Fibroblast of gingiva (primary cell): ENCODE data around the gene FTHL17.

ENCODE experiments used
- DNase-seq: peaks from one replicate; pipeline ENCODE4 v3.0.0-alpha.2; 2011; ENCODE audit warnings: low read depth

The FTHL17 gene

DNA sequence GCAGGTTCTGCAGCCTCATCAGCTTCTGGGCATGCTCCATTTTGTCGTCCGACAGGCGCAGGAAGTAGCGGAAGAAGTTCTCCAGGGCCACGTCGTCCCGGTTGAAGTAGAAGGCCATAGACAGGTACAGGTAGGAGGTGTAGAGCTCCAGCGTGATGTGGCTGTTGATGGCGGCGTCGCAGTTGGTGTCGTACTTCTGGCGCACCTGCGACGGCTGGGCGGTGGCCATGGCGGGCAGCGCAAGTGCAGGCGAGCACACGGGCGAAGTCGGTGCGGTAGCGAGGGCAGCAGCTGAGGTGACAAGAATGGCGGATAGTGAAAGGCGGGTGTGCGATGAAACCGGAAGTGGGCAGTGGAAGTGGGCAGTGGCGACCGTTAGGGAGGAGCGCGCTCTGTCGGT, at the start of gene FTHL17:
FTHL17 (minus strand) TSS at position 317 of the 400 bp plus-strand sequence; CDS start at position 229, 88 bp downstream.
- no peak for DNase-seq

DNA sequence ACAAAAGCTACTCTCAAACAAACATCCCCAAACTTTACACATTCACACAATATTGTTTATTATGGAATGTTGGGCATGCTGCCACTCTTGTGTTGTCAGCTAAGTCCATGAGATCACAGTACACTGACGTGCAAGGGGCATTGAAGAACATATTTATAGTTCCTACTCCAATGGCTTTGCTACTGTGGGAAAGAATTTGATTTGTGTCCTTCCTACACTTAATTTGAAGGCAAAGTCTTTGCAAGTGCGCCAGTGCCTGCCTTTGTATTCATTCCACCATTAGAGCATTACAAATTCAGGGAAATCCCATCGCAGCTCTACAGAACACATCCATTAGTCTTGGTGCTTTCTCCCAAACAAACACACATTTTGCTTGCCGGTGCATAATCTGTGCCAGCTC, 45.4 kb upstream of the FTHL17 start:
- no peak for DNase-seq

DNA sequence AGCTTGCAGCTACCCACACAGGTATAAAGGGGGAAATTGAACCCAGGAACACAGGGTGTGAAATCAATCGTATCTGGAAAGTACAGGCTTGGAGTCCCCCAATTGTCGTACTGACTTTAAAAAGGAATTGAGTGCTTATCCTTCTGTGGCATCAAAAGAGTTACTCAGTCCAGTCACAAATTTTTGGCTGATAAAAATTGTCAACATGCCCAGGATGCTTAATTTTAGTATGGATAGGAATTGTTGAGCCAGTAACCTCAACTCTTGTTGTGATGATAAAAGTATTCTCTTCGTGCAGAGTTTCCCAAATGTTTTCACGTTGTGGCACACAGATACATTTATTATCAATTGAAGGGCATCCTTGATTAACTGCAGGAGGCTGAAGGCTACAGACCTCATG, 43.6 kb upstream of the FTHL17 start:
- DNase-seq: no peak

DNA sequence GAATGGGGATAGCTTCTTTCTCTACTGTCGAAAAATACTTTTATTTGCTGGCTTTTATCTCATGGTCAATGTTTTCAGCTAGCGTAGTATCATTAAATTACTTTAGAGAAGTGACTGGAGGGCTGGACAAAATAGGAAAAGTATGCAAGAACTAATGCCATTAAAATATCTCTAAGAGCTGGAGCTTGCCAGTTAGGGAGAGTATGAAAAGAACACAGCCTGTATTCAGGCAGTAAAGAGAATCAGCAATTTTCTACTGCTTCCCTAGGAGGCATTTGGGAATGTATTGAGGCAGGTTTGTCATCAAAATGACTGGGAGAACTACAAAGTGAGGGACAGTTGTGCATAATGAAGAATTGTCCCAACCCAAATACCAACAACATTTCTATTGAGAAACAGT, 43.0 kb upstream of the FTHL17 start:
- no peak for DNase-seq

DNA sequence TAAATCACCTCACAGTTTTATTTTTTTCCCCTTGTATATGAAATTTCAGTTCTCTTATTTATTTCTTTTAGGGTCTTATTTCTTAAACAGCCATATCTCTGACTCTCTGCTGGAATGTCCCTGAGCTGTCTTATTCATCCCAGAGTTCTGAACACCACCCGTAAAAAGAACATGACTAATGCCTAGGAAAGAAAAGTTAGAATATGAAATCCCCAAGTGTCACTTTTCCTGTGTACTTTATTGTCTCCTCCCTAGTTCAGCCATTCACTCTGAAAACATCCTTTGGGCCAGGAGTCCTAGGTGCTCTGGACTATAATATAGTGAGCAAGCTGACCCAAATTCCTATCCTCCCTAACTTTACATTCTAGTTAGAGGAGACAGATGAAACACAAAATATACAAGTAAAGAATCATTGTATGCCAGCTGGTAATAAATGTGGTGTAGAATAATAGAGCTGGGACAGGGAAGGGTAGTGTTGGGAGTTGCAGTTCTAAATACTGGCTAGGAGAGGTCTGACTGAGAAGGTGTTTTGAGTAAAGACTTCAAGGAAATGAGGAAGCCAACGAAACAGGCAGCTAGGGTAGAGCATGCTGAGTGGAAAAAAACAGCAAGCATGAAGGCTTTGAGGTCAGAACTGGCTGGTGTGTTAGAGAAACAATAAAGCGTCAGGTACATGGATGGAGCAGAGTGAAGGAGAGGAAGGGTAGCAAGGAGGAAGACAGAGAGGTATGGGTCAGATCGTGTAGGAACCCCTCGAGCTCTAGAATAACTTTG, 40.6 kb upstream of the FTHL17 start:
- no peak for DNase-seq

DNA sequence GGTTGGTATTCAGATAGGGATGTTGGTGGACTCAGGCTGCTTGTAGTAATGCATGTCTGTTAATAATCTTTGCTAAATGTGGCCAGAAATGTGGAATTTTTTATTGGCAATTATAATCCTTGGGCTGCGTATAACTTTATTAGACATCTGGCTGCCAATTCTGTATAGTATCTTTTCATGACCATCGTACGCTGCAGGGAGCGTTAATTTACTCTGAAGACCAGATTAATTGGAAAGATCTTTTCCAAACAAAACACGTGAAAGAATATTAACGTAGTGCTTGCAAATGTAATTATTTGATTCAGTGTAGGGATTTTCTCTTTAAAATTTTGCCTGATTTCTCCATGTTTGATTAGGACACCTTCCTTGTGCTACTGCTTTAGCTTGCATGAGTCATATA, 38.8 kb upstream of the FTHL17 start:
- no peak for DNase-seq

DNA sequence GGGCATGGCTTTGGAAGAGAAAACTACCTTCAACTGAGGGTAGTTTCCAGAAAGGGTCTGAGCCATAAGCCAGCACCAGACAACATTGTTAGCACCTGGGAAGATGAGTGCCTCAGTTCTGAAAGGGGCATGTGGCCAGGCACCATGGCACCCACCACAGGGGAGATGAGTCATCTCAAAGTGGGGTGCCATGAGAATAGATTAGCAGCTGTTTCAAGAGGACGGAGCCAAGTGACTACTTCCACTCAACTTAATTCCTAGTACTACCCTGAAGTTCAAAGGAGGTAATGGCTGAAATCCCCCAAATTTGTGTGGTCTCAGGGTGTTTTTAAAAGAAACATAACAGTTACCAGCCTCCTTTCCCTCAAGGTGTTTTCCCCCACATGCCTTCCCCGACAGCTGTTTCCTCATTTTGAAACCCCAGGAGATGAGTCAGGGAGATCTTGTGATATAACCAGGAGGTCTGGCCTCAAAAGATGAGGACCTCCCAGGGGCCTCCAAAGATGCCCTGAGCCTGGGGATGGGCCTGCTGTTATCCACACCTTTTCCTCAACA, 27.8 kb upstream of the FTHL17 start:
- DNase-seq: no peak

DNA sequence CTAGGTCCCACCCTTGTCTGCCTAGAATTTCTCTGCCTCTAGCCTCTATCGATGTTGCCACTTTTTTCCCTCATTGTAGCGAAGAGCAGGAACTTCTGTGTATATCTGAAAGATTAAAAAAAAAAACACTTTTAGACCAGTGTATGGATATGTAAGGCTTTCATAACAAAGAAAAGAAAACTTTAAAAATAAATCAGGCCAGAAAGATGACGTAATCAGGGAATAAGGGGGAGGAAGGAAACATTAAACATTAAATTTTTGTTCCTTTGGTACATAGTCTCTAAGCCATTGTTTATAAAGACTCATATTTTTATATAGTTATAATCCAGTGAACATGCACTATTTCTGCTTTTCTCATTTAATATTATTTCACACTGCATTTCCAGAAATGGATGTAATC, 26.2 kb upstream of the FTHL17 start:
- DNase-seq: no peak

DNA sequence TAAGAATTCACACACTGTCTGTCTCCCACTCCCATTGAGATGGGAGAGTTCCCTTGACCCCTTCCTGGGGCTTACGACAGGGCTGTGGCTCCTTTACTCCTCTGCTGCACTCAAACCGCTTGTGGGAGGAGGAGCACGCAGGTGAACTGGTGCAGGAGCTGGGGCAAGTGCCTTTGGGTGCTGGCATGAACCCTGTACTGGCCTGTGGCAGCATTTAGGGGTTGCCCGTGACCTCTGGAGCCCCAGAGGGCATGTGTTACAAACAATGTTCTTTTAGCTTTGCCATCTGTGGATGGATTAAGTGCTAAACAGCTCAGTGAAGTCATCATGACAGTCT, 21.8 kb upstream of the FTHL17 start:
- no peak for DNase-seq

DNA sequence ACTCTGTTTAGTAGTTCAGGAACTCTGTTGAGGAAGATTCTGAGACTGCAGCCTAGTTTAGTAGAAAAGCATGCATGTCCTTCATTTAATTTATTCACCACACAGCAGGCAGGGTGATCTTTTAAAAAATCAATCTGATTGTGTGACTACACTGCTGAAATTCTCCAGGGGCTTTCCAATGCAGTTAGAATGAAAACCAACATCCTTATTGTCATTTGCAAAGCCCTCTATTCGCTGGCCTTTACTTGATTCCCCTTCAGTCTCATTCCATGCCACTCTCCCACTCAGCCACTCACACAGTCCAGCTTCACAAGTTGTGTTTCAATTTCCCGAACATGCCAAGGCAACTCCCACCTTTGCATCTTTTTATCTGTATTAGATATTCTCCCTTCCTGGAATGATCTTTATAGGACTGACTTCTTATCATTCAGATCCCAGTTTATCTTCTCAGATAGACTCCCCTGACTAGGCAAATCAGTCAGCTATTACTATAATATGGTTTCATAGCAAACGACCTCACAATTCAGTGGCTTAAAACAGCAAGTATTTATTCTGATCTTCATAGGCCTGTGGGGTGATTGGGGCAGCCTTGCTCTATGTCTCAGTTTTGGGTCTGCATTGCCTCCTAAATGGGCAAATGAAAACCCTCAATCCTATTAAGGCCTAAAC, 21.3 kb upstream of the FTHL17 start:
- no peak for DNase-seq

DNA sequence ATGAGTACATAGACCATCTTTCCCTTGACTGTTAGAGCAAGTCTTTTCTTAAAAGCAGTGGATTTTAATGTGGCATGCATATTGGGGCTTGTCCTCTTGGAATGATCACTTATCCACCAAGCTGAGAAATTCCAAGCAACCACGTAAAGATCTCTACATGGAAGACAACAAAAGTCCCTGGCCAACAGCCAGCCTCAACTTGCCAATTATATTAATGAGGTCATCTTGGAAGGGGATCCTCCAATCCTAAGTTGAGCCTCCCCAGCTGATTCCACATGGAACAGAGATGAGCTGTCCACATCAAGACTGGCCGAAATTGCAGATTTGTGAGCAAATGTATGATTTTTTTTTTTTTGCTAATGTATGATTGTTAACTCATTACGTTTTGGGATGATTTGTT, 20.6 kb upstream of the FTHL17 start:
- DNase-seq: no peak

DNA sequence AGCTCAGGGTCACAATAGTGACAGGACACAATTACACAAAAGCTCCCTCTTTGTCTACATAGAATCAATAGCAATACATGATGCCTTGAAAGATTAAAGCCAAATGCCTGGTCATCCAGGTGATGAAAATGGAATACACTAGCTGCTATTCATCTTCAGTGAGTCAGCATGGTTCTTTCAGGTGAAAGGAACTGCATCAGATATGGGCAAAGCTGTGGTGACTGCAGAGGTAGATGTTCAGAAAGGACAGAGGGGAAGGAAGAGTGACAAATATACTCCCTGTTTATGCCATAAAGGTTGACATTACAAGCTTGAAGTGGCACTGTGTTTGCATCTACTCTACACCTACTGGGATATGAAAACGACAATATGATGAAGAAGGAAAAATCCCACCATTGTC, 20.0 kb upstream of the FTHL17 start:
- DNase-seq: no peak

DNA sequence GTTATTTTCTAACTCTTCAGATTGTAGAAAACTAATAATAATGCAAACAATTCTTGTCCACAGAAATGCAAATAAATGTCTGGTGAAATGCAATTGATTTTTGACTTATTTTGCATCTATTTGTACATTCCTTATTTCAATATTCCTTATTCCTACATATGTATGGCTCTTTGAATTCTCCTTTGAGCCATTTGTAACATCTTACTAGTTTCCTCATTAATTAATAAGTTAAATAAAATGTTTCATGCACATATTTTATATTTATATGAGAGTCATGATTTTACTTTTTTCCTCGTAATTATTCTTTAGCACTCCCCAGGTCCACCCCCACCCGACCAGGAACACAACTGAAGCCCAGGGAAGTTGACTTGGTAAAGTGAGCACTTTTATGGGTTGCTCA, 2.7 kb upstream of the FTHL17 start:
- no peak for DNase-seq

DNA sequence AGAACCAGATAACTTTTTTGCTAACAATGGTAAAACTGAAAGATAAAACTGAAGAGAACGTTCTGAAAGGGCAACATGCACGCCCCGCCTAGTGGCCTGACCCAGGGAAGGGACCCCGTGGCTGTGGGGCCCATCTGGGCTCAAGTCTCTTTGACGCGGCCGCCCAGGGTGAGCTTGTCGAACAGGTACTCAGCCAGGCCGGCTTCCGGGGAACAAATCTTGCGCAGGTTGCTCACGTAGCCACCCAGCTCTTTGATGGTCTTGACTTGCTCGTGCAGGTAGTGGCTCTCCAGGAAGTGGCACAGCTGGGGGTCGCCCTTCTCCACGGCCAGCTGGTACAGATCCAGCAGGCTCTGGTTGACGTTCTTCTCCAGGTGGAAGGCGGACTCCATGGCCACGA, 579 bp downstream of the FTHL17 start:
- DNase-seq: no peak

DNA sequence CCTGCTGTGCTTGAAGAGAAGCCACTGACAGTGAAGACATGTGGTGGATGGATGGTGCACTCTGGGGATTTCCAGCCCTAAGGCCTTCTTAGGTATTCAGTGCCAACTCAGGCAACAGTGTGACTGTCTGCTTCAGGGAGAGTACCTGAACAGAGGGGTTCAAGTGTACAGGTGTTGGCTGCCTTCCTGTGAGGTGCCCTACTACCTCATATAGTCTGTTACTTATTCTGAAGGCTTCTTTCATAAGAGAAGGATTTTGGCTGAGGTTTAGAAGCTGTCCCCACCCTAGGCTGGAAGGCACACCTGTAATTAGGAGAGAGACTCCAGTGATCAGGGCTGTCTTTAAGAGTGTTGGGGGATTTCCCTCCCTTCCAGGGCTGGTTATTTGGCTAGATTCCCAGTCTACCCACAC, 1.8 kb downstream of the FTHL17 start:
- no peak for DNase-seq

DNA sequence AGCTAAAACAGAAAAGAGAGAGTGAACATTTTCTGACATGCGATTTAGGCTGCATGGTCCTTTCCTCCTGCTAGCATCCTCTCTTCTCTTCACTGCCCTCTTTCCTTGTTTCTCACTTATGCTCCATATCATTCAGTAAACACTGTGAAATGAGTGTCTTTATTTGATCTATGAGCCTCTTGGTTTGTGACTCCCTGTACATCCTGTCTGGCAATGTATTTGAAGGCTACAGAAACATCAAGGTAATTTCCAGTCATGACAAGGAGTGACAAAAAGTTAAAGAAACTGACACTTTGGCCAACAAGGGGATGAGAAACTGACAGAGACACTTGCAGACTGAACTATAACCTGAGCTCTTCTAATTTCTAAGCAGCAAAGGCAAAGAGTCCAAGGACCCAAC, 8.7 kb downstream of the FTHL17 start:
- no peak for DNase-seq

DNA sequence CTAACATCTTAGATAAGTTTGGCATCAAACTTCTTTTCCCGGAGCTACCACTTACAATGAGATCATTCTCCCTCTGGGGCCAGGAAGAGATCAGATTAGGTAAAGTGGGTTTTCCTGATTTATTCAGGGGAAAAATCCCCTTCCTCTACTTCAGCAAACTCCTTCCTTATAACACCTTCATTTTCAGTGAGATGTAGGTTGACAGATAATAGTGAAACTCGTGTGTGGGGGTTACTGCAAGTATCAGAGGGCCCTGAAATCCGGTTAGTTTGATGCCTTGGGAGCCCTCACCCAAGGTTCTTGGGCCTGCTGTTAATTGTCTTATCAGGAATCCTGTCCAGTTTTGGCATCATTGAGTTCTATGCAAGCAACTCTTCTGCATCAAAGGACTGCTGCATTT, 10.8 kb downstream of the FTHL17 start:
- DNase-seq: no peak

DNA sequence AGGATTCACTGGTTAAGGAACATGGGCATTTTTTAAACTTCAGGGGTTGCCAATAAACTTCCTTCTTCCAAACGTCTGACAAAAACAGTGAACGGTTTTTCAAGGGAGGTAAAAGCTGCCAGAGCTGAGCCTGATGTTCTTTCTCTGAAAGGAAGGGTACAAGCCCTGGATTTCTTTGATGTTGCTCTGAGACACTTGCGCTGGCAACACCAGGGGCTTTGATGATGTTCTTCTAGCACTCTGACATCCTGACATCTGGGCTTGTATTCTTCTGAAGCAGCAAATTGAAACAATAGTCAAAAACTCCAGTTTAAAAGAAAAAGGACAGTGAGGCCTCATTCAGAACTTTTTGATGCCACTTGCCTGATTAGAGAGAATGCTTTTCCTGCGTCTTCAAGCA, 11.8 kb downstream of the FTHL17 start:
- DNase-seq: no peak

DNA sequence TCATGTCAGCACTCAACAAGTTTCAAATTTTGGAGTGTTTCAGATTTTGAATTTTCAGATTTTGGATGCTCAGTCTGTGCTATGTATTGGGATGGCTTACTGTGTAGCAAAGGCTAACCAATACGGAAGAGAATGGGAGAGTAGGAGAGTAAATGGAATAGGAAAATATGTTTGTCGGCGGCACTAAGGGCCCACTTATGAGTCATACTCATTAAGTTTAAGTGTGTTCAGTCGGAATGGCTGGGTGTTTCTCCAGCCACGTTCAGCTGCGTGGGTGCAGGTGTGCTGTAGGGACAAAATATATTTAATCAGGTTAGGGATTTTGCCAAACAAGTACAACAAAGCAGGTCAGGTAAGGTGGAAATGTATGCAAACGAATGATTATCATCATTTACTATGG, 13.6 kb downstream of the FTHL17 start:
- DNase-seq: no peak

DNA sequence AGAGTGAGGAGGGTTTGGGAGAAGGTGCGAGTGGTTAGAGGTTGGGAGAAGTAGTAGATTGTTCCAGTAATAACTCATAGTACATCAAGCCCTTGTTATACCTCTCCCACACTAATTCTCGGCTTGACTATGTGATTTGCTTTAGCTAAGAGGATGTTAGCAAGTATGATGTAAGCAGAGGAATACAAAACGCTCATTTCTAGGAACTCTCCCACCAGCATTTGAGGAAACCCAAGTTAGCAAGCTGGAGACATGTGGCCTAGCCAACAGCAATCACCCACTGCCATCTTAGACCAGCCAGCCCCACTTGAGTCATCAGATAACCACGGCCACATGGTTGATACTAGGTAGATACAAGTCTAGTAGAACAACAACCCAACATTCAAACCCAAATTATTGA, 14.2 kb downstream of the FTHL17 start:
- no peak for DNase-seq

DNA sequence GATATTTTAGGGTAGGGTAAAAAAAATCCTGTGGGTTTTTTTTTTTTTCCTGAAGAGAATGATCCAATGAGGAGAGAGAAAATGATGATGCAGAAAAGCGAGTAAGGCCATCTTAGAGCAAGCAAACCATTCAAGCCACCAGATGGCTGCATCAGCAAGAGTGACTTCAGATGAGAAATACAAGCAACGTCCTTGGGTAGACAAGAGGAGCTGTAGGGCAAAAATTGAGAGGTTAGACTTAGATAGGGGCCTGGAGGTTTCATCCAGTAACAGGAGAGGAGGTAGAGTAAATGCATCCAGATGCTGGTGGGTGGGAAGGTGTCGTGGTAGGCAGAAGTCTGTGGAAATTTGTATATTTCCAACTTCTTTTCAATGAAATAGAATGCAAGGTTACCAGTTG, 14.6 kb downstream of the FTHL17 start:
- no peak for DNase-seq

DNA sequence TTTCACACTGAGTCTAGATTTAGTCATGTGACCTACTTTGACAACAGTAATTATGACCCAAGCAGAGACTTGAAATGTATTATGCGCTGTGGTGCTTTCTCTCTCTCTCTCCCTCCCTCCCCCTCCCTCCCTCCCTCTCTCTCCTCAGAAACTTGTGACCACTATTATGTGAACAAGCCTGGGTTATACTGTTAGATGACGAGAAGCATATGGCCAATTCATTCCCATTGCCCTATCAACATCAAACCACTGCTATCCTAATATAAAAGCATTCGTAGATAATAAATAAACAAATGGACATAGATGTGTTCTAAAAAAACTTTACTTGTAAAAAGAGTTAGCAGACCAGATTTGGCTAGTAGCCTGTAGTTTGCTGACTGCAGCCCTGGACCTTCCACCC, 18.2 kb downstream of the FTHL17 start:
- DNase-seq: no peak

DNA sequence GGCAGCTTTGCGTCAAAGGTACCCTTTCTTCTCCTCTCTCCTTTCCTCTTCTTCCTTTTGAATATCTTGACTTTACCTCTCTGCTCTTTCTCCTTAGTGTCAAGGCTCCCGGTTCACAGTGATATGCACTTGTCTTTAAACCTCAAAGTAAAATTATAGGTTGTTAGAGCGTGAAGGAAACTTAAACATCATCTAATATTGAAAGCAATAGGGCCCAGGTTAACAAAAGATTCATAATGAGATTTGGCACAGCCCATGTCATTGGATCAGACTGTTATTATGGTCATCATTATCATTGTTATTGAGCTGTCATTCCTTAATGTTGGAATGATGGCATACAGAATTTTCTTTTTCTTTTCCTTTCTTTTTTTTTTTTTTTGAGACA, 32.5 kb downstream of the FTHL17 start:
- DNase-seq: no peak
